Esophagus muscularis mucosa (tissue), 3 donors: ENCODE results near the gene LINGO4.

Experiments used
- EP300 ChIP-seq: sonication (generic); formaldehyde crosslinking; IDR thresholded peaks from one replicate; pipeline ENCODE4 v1.6.1; 2017; ENCODE audit warnings: antibody characterized with exemption
- TF ChIP-seq, protein P1 (sequence below), 3 experiments: fragments of 200-600 bp in 2 of 3; fragments of 450-650 bp in 1 of 3; sonication (generic) in 2 of 3; IDR thresholded peaks; one replicate each; pipeline ENCODE4 v1.5.1; 2017 to 2019; ENCODE audit warnings: antibody characterized with exemption in 3 of 3, mild to moderate bottlenecking in 2 of 3, moderate library complexity in 1 of 3

DNA sequence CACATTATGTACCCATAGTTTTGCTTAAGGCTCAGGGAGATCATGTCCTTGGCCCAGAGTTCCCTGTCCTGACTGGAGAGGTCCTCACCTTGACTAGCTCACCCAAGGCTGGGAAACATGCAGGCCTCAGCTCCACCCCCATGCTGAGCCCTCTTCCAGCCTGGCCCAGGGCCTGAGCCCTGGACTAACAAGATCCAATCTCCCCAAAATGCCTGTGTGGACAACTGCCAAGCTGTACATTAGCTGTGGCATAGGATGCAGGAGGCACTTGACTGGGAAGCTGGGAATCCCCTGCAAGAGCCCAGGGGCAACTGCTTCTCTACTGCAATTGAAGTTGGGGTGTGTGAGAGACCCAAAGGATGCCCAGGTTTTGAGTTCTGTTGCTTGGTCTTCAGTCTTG, 2.1 kb downstream of the LINGO4 start:
- TF ChIP-seq, protein P1, sequence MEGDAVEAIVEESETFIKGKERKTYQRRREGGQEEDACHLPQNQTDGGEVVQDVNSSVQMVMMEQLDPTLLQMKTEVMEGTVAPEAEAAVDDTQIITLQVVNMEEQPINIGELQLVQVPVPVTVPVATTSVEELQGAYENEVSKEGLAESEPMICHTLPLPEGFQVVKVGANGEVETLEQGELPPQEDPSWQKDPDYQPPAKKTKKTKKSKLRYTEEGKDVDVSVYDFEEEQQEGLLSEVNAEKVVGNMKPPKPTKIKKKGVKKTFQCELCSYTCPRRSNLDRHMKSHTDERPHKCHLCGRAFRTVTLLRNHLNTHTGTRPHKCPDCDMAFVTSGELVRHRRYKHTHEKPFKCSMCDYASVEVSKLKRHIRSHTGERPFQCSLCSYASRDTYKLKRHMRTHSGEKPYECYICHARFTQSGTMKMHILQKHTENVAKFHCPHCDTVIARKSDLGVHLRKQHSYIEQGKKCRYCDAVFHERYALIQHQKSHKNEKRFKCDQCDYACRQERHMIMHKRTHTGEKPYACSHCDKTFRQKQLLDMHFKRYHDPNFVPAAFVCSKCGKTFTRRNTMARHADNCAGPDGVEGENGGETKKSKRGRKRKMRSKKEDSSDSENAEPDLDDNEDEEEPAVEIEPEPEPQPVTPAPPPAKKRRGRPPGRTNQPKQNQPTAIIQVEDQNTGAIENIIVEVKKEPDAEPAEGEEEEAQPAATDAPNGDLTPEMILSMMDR (IDR thresholded peaks at IDR 0.05): no peak
- TF ChIP-seq EP300: no peak
